Uterus (tissue), 4 donors: Measurements from ENCODE around the gene CCDC158. TPM values are rescaled to one million over a fixed set of nuclear protein-coding genes. Genes with fewer than 3 reads are reported as not detected.

Experiments used
- DNase-seq, 2 donors: peaks; one replicate each; pipeline ENCODE4 v3.0.0-alpha.2; 2019 to 2020
- H3K27ac ChIP-seq, 2 donors: fragments of 200-600 bp; sonication (generic); 1 replicate in 1 of 2; 2 replicates in 1 of 2; pipeline ENCODE4 v1.5.1; 2016 to 2018
- H3K27me3 ChIP-seq, 2 donors: fragments of 200-600 bp; sonication (generic); one replicate each; pipeline ENCODE4 v1.5.1; 2018 to 2019; ENCODE audit warnings: control low read depth in 1 of 2
- H3K36me3 ChIP-seq, 2 donors: fragments of 200-600 bp; sonication (generic); one replicate each; pipeline ENCODE4 v1.5.1; 2019; ENCODE audit warnings: control low read depth in 1 of 2
- H3K4me1 ChIP-seq, 2 donors: fragments of 200-600 bp; sonication (generic); one replicate each; pipeline ENCODE4 v1.5.1; 2018 to 2019; ENCODE audit warnings: control low read depth in 1 of 2
- H3K4me3 ChIP-seq, 2 donors: fragments of 200-600 bp; sonication (generic); 1 replicate in 1 of 2; 2 replicates in 1 of 2; pipeline ENCODE4 v1.5.1; 2018 to 2019; ENCODE audit warnings: mild to moderate bottlenecking in 1 of 2
- H3K9me3 ChIP-seq, 2 donors: fragments of 200-600 bp; sonication (generic); one replicate each; pipeline ENCODE4 v1.5.1; 2019; ENCODE audit warnings: control low read depth in 1 of 2
- CTCF ChIP-seq, 4 experiments: fragments of 200-600 bp in 2 of 4; fragments of 450-650 bp in 2 of 4; sonication (generic) in 2 of 4; IDR thresholded peaks; one replicate each; pipeline ENCODE4 v1.5.1; 2016 to 2019; ENCODE audit warnings: antibody characterized with exemption in 4 of 4, mild to moderate bottlenecking in 2 of 4, moderate library complexity in 1 of 4
- POLR2A ChIP-seq, 2 donors: fragments of 450-650 bp; IDR thresholded peaks; one replicate each; pipeline ENCODE4 v1.6.1; 2016; ENCODE audit warnings: antibody characterized with exemption in 2 of 2, mild to moderate bottlenecking in 1 of 2, moderate library complexity in 1 of 2
- intact Hi-C: fragments of 100-400 bp; cut with DNase I; formaldehyde crosslinking; loops from one replicate; pipeline ENCODE4 v1.15.1; 2023; ENCODE audit warnings: low total_unique reads
- small RNA-seq: library from RNA; depleted of rRNA; stranded (forward); fragments of <200 nt; gene quantifications from one replicate; pipeline ENCODE3, GENCODE V24; 2016
- total RNA-seq, 4 donors: library from RNA; depleted of rRNA in 3 of 4; stranded (reverse); fragments of >200 nt in 3 of 4; gene quantifications; one replicate each; pipeline versions ENCODE4 v1.1.0 to v1.2.4, GENCODE V29; 2014 to 2023
- donor health status: DM: yes; HTN: yes; CAD: no.

CCDC158 gene
- total RNA-seq, 4 donors from 2014 or later, result under 0.01 to 2.2 (median 0.34) TPM; not detected in 1

DNA sequence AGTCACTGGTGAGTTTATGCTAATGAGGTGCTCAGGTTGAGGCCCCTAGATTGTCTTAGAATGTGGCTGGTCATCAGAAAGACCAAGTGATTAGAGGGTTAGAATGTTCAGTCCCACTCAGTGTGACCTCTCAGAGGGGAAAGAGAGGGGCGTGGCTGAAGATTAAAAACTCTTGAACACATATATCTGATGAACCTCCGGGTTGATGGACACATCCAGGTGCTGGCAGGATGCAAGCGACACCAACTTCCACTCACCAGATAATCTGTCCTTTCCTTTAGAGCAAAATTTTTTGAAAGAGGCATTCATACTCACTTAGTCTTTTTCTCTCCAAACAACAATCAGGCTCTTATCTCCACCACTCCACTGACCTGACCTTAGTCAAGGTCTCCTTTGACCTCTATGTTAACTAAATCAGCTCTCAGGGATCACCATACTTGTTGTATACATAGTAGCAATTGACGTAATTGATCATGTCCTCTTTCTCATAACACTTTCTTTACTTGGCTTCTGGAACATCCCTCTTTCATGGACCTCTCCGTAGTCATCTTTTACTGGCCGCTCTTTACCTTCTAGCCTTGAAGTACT is 155.2 kb downstream of the CCDC158 start:
- H3K27ac ChIP-seq, result no peak overlapping the region
- intact Hi-C loops, result no loop called here
- no peaks in the 10 kb centered on the region for H3K4me1 ChIP-seq
- H3K36me3 ChIP-seq, result no peaks in the 10 kb centered on the region
- H3K27me3 ChIP-seq, result no peaks in the 10 kb centered on the region
- no peak overlapping the region for H3K4me3 ChIP-seq
- no peak for DNase-seq
- no peaks in the 10 kb centered on the region for H3K9me3 ChIP-seq
- no peak for TF ChIP-seq POLR2A (IDR thresholded peaks at IDR 0.05)
- TF ChIP-seq CTCF (IDR thresholded peaks at IDR 0.05), result no peak

Small RNAs within 50 kb of the gene (small RNA-seq; reads per million reads assigned to genes)
- gene RF00278, result not detected
- gene RNU6-1000P, result not detected

Other genes with a start within 250 kb of the CCDC158 start
- 100 to 1,000 TPM; 150 to 233 (median 196) TPM for gene SCARB2, start 207.3 kb downstream of the CCDC158 start, total RNA-seq
- gene FAM47E, start 169.4 kb downstream of the CCDC158 start, total RNA-seq, result 1 to 10 TPM in 2 of 4 donors, under 1 TPM in 1, not detected in 1; 0.29 to 1.4 (median 1.2) TPM
- 1 to 10 TPM in 2 of 4 donors, under 1 TPM in 2; 0.59 to 5.5 (median 2.2) TPM for gene STBD1, start 114.4 kb downstream of the CCDC158 start, total RNA-seq
- gene SHROOM3, start 14.1 kb upstream of the CCDC158 start, total RNA-seq, result 10 to 100 TPM in 1 of 4 donors, 1 to 10 TPM in 3; 1.5 to 24.1 (median 3.4) TPM